Measurements from ENCODE around the gene PDE4DIP.
"Not testable (repeated sequence)": the region's sequence is repeated elsewhere in the genome, so short reads cannot be mapped to it uniquely, and the experiment has no call there.

Gene PDE4DIP

GRCh38 chr1:148975866-148976537 is 131.8 kb downstream of the PDE4DIP start:
- DNase-seq (ENCODE audit: low spot score), result not testable (repeated sequence)

DNA sequence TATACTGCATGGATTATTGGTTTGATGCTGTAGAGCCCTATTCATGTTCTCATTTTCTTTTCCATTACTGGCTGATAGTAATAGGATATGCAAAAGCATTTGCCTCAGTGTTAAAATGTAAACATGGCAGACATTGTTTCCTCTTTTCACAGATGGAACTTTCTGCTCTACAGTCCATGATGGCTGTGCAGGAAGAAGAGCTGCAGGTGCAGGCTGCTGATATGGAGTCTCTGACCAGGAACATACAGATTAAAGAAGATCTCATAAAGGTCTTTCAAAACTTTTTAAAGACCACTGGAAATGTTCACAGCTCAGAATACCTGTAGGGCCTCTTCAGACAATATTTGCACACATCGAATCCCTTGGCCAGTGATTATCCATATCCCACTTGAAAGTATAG is 133.6 kb downstream of the PDE4DIP start:
- not testable (repeated sequence) for DNase-seq (ENCODE audit: low spot score)

DNA sequence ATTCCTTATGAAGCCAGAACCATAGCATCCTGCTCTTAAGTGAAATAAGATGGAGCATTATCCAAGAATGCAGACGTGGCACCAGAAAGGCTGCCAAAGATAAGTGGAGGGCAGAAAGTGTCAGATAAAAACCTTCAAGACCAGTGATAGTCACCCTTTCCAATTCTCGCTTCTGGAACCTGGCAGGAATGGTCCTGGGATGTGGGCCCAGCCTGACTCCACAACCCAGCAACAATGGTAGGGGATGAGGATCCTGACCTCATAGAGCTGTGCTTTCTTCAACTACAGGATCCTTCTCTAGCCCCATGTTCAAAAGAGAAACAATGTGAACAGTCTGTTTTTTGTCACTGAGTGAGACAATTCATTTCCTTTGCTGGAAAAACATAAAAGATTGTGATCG is 145.2 kb downstream of the PDE4DIP start:
- DNase-seq (ENCODE audit: low spot score), result not testable (repeated sequence)

GRCh38 chr1:148990233-148990788 is 146.1 kb downstream of the PDE4DIP start:
- DNase-seq (ENCODE audit: low spot score), result not testable (repeated sequence)

GRCh38 chr1:148991818-148992217 is 147.6 kb downstream of the PDE4DIP start:
- DNase-seq (ENCODE audit: low spot score), result not testable (repeated sequence)

DNA sequence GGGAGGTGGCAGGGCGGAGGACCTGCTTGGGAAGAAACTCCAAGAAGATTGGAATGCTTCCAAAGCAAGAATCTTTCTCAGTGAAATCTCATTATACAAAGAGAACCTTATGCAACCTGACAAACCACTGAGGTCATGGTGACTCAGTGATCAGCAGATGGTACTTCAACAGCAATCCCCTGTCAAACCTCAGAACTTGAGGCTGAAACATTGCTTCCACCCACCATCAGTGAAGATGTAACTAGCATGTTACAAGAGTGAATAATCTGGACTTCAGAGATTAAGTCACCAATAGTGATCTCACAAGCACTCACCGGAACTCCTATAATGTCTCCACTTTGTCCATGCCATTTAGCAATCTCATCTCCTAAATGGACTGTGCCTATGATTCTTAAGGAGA is 148.1 kb downstream of the PDE4DIP start:
- DNase-seq (ENCODE audit: low spot score), result not testable (repeated sequence)

GRCh38 chr1:148996449-148997224 is 152.4 kb downstream of the PDE4DIP start:
- not testable (repeated sequence) for DNase-seq (ENCODE audit: low spot score)

GRCh38 chr1:148997405-148997804 is 153.2 kb downstream of the PDE4DIP start:
- DNase-seq (ENCODE audit: low spot score), result not testable (repeated sequence)

GRCh38 chr1:149002664-149003063 is 158.4 kb downstream of the PDE4DIP start:
- DNase-seq (ENCODE audit: low spot score), result not testable (repeated sequence)

- not testable (repeated sequence) for DNase-seq (ENCODE audit: low spot score)
These were observed 164.1 kb downstream of the PDE4DIP start for GRCh38 chr1:149008326-149008725.

- not testable (repeated sequence) for DNase-seq (ENCODE audit: low spot score)
These were observed 164.5 kb downstream of the PDE4DIP start for GRCh38 chr1:149008769-149009168.

DNA sequence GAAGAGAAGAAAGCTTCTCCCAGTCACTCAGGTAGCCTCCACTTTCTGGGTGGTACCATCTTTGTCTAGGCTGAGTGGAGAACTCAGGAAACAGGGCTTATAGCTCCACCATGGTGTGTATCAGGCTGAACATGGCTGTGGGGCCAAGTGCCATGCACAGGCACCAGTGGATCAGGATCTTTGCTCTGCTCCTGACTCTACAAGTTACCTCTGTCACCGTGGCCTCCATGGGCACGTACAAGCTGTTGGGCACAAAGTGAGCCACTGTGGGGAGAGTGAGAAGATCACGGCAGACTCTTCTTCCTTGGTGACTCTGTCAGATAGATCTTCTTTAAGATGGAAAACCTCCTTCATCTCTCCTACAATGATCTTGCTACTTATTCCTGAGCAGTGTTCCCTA is 165.5 kb downstream of the PDE4DIP start:
- not testable (repeated sequence) for DNase-seq (ENCODE audit: low spot score)

- not testable (repeated sequence) for DNase-seq (ENCODE audit: low spot score)
These were observed 168.4 kb downstream of the PDE4DIP start for GRCh38 chr1:149012599-149012998.

GRCh38 chr1:149013513-149013912 is 169.3 kb downstream of the PDE4DIP start:
- not testable (repeated sequence) for DNase-seq (ENCODE audit: low spot score)

DNA sequence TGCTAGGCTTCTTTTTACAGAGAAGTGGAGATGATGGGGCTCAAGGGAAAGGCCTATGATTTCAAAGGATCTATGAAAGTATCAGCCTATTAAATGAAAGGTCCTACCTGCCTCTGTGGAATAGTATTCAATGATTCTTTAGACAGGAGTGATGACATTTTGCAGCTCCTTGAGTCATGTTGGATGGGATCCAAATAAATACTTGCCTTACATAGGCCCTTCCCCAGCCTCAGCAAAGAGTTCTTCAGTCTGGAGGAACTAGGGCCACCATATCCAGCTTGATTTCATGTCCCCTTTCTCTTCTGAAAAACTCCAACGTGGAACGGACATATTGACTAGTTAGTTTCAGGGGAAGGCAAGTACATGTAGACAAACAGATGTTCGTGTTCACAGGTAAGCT is 171.3 kb downstream of the PDE4DIP start:
- not testable (repeated sequence) for DNase-seq (ENCODE audit: low spot score)

- DNase-seq (ENCODE audit: low spot score), result not testable (repeated sequence)
These were observed 172.4 kb downstream of the PDE4DIP start for GRCh38 chr1:149016626-149017025.

DNA sequence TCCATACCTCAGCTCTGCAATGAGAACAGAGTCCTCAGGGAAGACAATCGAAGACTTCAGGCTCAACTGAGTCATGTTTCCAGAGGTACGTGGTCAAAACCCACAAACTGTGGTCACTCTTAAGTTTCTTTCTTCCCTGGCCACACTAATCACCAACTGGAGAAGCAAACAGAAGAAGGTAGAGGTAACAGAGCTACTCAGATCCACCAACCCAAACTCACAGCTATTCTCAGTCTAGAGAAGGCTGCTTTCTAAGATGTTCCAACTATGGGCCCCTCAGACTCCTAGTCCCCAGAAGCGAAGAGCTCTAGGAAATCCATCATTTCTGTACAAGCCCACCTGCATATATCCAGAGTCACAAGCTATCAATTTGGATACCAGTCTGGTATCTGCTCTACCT is 174.3 kb downstream of the PDE4DIP start:
- not testable (repeated sequence) for DNase-seq (ENCODE audit: low spot score)

GRCh38 chr1:149024327-149024726 is 180.1 kb downstream of the PDE4DIP start:
- DNase-seq (ENCODE audit: low spot score), result not testable (repeated sequence)

DNA sequence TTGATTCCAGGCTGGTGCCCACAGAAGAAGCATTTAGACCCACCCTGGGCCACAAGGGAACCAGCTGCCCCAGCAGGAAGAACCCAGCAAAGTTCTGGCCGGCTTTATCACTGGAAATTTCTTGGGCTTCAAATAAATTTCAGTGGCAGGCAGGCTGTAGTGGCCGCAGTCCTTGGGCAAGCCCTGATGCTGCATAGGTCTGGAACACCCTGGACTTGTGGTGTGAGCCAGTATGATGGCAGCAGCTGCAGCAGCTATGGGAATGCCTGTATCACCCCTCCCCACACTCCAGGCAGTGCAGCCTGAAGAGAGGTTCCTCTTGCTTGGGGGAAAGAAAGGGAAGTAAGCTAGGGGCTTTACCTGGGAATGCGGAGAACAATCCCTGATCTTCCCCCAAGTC is 189.7 kb downstream of the PDE4DIP start:
- DNase-seq (ENCODE audit: low spot score), result not testable (repeated sequence)

- not testable (repeated sequence) for DNase-seq (ENCODE audit: low spot score)
These were observed 198.8 kb downstream of the PDE4DIP start for GRCh38 chr1:149043056-149043455.

DNA sequence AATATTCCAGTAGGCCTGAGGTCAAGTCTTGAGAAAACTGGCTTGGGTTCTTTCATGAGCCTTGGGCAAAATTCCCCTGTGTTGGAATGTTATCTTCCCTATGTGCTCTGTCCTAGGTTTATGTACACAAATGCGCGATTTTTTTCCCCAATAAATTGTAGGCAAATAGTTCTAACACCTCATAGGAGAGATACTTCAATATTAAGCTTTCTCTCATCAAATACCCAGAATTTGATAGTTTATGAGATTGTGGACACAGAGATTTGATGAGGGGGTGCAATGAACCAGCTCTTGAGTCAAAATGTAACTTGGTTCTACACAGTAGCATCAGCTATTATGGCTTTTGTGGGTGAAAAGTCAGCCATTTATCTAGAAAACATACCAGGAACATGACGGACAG is 220.4 kb downstream of the PDE4DIP start:
- DNase-seq (ENCODE audit: low spot score), result not testable (repeated sequence)

DNA sequence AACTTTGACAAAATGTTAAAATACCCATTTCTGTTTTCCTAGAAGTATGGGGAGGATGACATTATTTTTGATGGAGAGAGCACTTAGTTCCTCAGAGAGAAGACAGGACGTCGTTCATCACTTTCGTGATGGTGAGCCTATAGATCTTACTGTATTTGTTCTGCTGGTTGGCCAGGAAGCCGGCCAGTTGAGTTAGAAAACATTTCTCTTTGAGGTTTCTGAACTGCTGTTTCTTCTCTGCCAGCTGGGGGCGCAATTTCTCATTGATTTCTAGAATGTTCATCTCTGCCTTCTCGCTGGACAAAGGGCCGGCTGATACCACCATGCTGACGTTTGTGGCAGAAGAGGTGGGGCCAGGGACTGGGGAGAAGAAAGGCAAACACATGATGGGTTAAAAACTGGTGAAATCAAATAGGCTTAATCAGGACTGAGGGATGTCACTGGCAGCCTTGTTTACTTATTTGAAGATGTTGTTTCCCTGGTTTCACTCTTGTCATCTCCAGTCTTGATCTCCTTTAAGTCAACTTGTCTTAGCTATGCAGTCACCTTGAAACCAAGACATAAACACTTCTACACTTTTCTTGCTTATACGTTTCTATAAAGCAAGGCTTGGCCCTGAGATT is 231.4 kb downstream of the PDE4DIP start:
- not testable (repeated sequence) for DNase-seq (ENCODE audit: low spot score)
